ENCODE measurements around the gene PLEKHF1. TPM values are rescaled to one million over a fixed set of nuclear protein-coding genes. Genes with fewer than 3 reads are reported as not detected.

PLEKHF1 gene
- total and polyA plus RNA-seq, 2 of the 8 experiments (the other 6 are each of a cell fraction or from before 2014, with no cell fraction given) = 11.1 to 18.4 TPM

GRCh38 chr19:29639086-29639485, 26.2 kb upstream of the PLEKHF1 start:
- Histone ChIP-seq H3K4me1 (replicated peaks in 1 of 4; ENCODE audit: control insufficient read depth in 3 of 4, insufficient read depth in 4 of 4, low read length in 3 of 4) (no peaks in the 10 kb centered on the region), H3K18ac (ENCODE audit: extremely low read depth, low read length) (no peak overlapping the region), H2BK15ac (ENCODE audit: low read length) (no peak overlapping the region), H3K14ac (ENCODE audit: insufficient read length) (no peak overlapping the region), H3K36me3 (ENCODE audit: control insufficient read depth in 2 of 4, insufficient read depth in 4 of 4, low read length in 3 of 4) (no peaks in the 10 kb centered on the region), H2AFZ (ENCODE audit: low read length) (no peak overlapping the region), H3K27ac (ENCODE audit: low read depth, low read length) (no peak overlapping the region), H3K79me1 (ENCODE audit: low read depth, low read length) (no peaks in the 10 kb centered on the region), H4K20me1 (replicated peaks in 1 of 2; ENCODE audit: control insufficient read depth in 1 of 2, insufficient read depth in 2 of 2, low read length in 2 of 2) (no peaks in the 10 kb centered on the region), H4K91ac (replicated peaks; ENCODE audit: insufficient read length, low read length) (no peak overlapping the region), H3K27me3 (replicated peaks in 1 of 4; ENCODE audit: control insufficient read depth in 3 of 4, extremely low read depth in 1 of 4, insufficient read depth in 3 of 4, low read length in 3 of 4) (no peaks in the 10 kb centered on the region), H3K4me2 (ENCODE audit: insufficient read depth in 1 of 2, low read depth in 2 of 2, low read length in 2 of 2) (no peak overlapping the region), H3K4ac (replicated peaks; ENCODE audit: insufficient read length, low read depth, low read length) (no peak overlapping the region), H3K23ac (ENCODE audit: insufficient read length) (no peak overlapping the region), H3K4me3 (ENCODE audit: extremely low read depth in 1 of 4, insufficient read depth in 2 of 4, low read depth in 3 of 4, low read length in 4 of 4) (no peak overlapping the region), H3K9ac (replicated peaks in 1 of 4; ENCODE audit: extremely low read depth in 1 of 4, low read depth in 3 of 4, low read length in 3 of 4) (no peak overlapping the region), H4K5ac (ENCODE audit: insufficient read length, low read depth, low read length) (no peak overlapping the region), H2BK12ac (ENCODE audit: low read depth, low read length) (no peak overlapping the region), H3K9me3 (ENCODE audit: insufficient read depth in 2 of 2, low read depth in 1 of 2, low read length in 1 of 2) (no peaks in the 10 kb centered on the region), H4K8ac (ENCODE audit: extremely low read depth, insufficient read depth, low read length) (no peak overlapping the region), H3K23me2 (ENCODE audit: low read depth, low read length) (no peaks in the 10 kb centered on the region), H2BK120ac (replicated peaks; ENCODE audit: low read depth, low read length) (no peak overlapping the region), H2AK5ac (ENCODE audit: low read depth, low read length) (no peak overlapping the region), H2BK5ac (ENCODE audit: low read depth, low read length) (no peak overlapping the region), H3K79me2 (ENCODE audit: control insufficient read depth in 1 of 2, insufficient read depth in 2 of 2, low read length in 2 of 2) (no peaks in the 10 kb centered on the region), H3K56ac (replicated peaks; ENCODE audit: insufficient read length, low read depth, low read length) (no peak overlapping the region), H2BK20ac (ENCODE audit: low read length) (no peak overlapping the region)
- CTCF ChIA-PET (ENCODE audit: partially characterized antibody) = interaction anchor here (0.7 to 1.7 kb wide), 3 partner anchors 12 to 114 kb away, joined by 3 read pairs; no protein-coding TSS in a partner anchor
- TF ChIP-seq CBX8 (IDR thresholded peaks at IDR 0.05; ENCODE audit: borderline replicate concordance, low read depth, low read length) (no peak), HDAC6 (IDR thresholded peaks at IDR 0.05; ENCODE audit: low read depth, low read length) (no peak), EZH2 (IDR thresholded peaks at IDR 0.05; ENCODE audit: low read depth, low read length, severe bottlenecking) (no peak), SP4 (IDR thresholded peaks at IDR 0.05; ENCODE audit: low read length) (no peak), POLR2A (IDR thresholded peaks at IDR 0.05; ENCODE audit: control extremely low read depth in 1 of 2, low read depth in 2 of 2, low read length in 2 of 2) (no peak), RFX5 (IDR thresholded peaks at IDR 0.05; ENCODE audit: borderline replicate concordance, low read depth, low read length) (no peak), ATF3 (IDR thresholded peaks at IDR 0.05; ENCODE audit: insufficient read depth, low read depth, low read length) (no peak), EP300 (IDR thresholded peaks at IDR 0.05; ENCODE audit: borderline replicate concordance in 1 of 2, low read depth in 2 of 2, low read length in 2 of 2) (no peak), GABPA (IDR thresholded peaks at IDR 0.05; ENCODE audit: borderline replicate concordance, insufficient read depth, low read length) (no peak)
- POLR2A ChIA-PET (ENCODE audit: partially characterized antibody) = interaction anchor here (0.6 kb wide), 1 partner anchor 29 kb away, joined by 3 read pairs; no protein-coding TSS in a partner anchor
- no peak for FAIRE-seq
- DNase-seq (ENCODE audit: low read depth in 1 of 2, low spot score in 2 of 2) = no peak
- WGBS, 2 experiments (ENCODE audit: extremely low coverage in 1 of 2, insufficient coverage in 1 of 2, insufficient read length in 1 of 2, insufficient replicate concordance in 2 of 2, low coverage in 1 of 2, low lambda C conversion rate in 2 of 2, missing lambda C conversion rate in 1 of 2) = 89% methylated on average over 8 of the region's 8 CpGs; no CpG with 5 or more reads in 1 of the 2 experiments

Data from H1 (cell line).